Measurements from ENCODE around the gene REG4.
"Not testable (repeated sequence)": the region's sequence is repeated elsewhere in the genome, so short reads cannot be mapped to it uniquely, and the experiment has no call there.

REG4 gene

GRCh38 chr1:119805746-119806145, 5.5 kb downstream of the REG4 start:
- no peak for DNase-seq

- DNase-seq = no peak
Measured at GRCh38 chr1:119805247-119805646, 6.0 kb downstream of the REG4 start.

GRCh38 chr1:119799599-119800177, 11.6 kb downstream of the REG4 start:
- no peak for DNase-seq

GRCh38 chr1:119799003-119799402, 12.3 kb downstream of the REG4 start:
- DNase-seq = no peak

GRCh38 chr1:119797606-119798005, 13.7 kb downstream of the REG4 start:
- no peak for DNase-seq

GRCh38 chr1:119797162-119797561, 14.1 kb downstream of the REG4 start:
- no peak for DNase-seq

- no peak for DNase-seq
Measured at GRCh38 chr1:119795261-119796200, 15.7 kb downstream of the REG4 start.

GRCh38 chr1:119794876-119795240, 16.4 kb downstream of the REG4 start:
- no peak for DNase-seq

GRCh38 chr1:119794230-119794875, 16.9 kb downstream of the REG4 start:
- no peak for DNase-seq

- DNase-seq = no peak
Measured at GRCh38 chr1:119791377-119791776, 19.9 kb downstream of the REG4 start.

- DNase-seq = no peak
Measured at GRCh38 chr1:119790451-119791198, 20.6 kb downstream of the REG4 start.

- no peak for DNase-seq
Measured at GRCh38 chr1:119787776-119788175, 23.5 kb downstream of the REG4 start.

GRCh38 chr1:119786473-119787050, 24.7 kb downstream of the REG4 start:
- not testable (repeated sequence) for DNase-seq

- not testable (repeated sequence) for DNase-seq
Measured at GRCh38 chr1:119786046-119786445, 25.2 kb downstream of the REG4 start.

GRCh38 chr1:119784191-119784781, 27.0 kb downstream of the REG4 start:
- DNase-seq = no peak

GRCh38 chr1:119783354-119784185, 27.7 kb downstream of the REG4 start:
- DNase-seq = no peak

GRCh38 chr1:119782631-119783325, 28.5 kb downstream of the REG4 start:
- DNase-seq = no peak

- no peak for DNase-seq
Measured at GRCh38 chr1:119781434-119782210, 29.6 kb downstream of the REG4 start.

- no peak for DNase-seq
Measured at GRCh38 chr1:119779869-119780356, 31.3 kb downstream of the REG4 start.
